SIG-M5 treated with dmso at 0.1 percent for 504 hours (cell line): ENCODE measurements around the gene PTK7.

ENCODE experiments used
- DNase-seq: peaks from one replicate; lab custom pipeline; 2025; ENCODE audit not compliant: unreplicated experiment; lab: John Stamatoyannopoulos, UW

PTK7 gene

GRCh38 chr6:43086022-43086658 lies 10.0 kb downstream of the PTK7 start:
- DNase-seq, result no peak

- DNase-seq, result no peak
Observed at GRCh38 chr6:43088654-43089056, 12.5 kb downstream of the PTK7 start.

- no peak for DNase-seq
Observed at GRCh38 chr6:43089467-43089866, 13.4 kb downstream of the PTK7 start.

- no peak for DNase-seq
Observed at GRCh38 chr6:43089874-43090558, 13.9 kb downstream of the PTK7 start.

GRCh38 chr6:43090559-43090956 lies 14.4 kb downstream of the PTK7 start:
- DNase-seq, result no peak

GRCh38 chr6:43091020-43091419 lies 14.9 kb downstream of the PTK7 start:
- no peak for DNase-seq

- no peak for DNase-seq
Observed at GRCh38 chr6:43091436-43091991, 15.4 kb downstream of the PTK7 start.

GRCh38 chr6:43092635-43093034 lies 16.5 kb downstream of the PTK7 start:
- no peak for DNase-seq

GRCh38 chr6:43093436-43094289 lies 17.5 kb downstream of the PTK7 start:
- DNase-seq, result no peak

- no peak for DNase-seq
Observed at GRCh38 chr6:43095939-43096338, 19.8 kb downstream of the PTK7 start.

- no peak for DNase-seq
Observed at GRCh38 chr6:43096451-43097097, 20.5 kb downstream of the PTK7 start.

- DNase-seq, result no peak
Observed at GRCh38 chr6:43097098-43097489, 21.0 kb downstream of the PTK7 start.

- DNase-seq, result no peak
Observed at GRCh38 chr6:43097502-43097901, 21.4 kb downstream of the PTK7 start.

- DNase-seq, result no peak
Observed at GRCh38 chr6:43101497-43101896, 25.4 kb downstream of the PTK7 start.

GRCh38 chr6:43103253-43103876 lies 27.3 kb downstream of the PTK7 start:
- DNase-seq, result no peak

GRCh38 chr6:43105538-43106222 lies 29.6 kb downstream of the PTK7 start:
- DNase-seq, result no peak

GRCh38 chr6:43107344-43108062 lies 31.4 kb downstream of the PTK7 start:
- no peak for DNase-seq

GRCh38 chr6:43113431-43114260 lies 37.5 kb downstream of the PTK7 start:
- no peak for DNase-seq

GRCh38 chr6:43115365-43115764 lies 39.3 kb downstream of the PTK7 start:
- no peak for DNase-seq
